ENCODE results near the gene VTA1. TPM values are rescaled to one million over a fixed set of nuclear protein-coding genes. Genes with fewer than 3 reads are reported as not detected.

Gene VTA1
- total and polyA plus RNA-seq, 2 donors (not counting 1 experiment from before 2014, with no cell fraction given): 19.8 to 27.9 TPM

- no peak overlapping the region for H3K9ac ChIP-seq (ENCODE audit: low read length)
- no peaks in the 10 kb centered on the region for H3K36me3 ChIP-seq (replicated peaks in 1 of 2; ENCODE audit: control extremely low read depth in 1 of 2, control insufficient read depth in 1 of 2, extremely low read depth in 1 of 2, insufficient read depth in 2 of 2, low read length in 1 of 2)
- H3K4me1 Mint-ChIP-seq: no peaks in the 10 kb centered on the region
- intact Hi-C loops (cut with micrococcal nuclease): no loop called here
- H3K27ac Mint-ChIP-seq: no peak overlapping the region
- H3K27me3 ChIP-seq (replicated peaks in 1 of 4; ENCODE audit: control extremely low read depth in 1 of 4, control insufficient read depth in 3 of 4, insufficient read depth in 4 of 4, low read length in 3 of 4): no peaks in the 10 kb centered on the region
- no peaks in the 10 kb centered on the region for H3K9me3 Mint-ChIP-seq (ENCODE audit: insufficient read depth)
- no peak overlapping the region for H3K4me2 ChIP-seq (replicated peaks; ENCODE audit: low read depth, low read length, poor library complexity, severe bottlenecking)
- DNase-seq: no peak
- WGBS (ENCODE audit: insufficient coverage): 100% methylated on average over 2 of the region's 4 CpGs
- H4K20me1 ChIP-seq (ENCODE audit: control insufficient read depth, insufficient read depth, low read length, poor library complexity, severe bottlenecking): no peaks in the 10 kb centered on the region
- H3K9me3 ChIP-seq (ENCODE audit: control extremely low read depth in 1 of 3, control insufficient read depth in 2 of 3, insufficient read depth in 1 of 3, low read length in 2 of 3): no peaks in the 10 kb centered on the region
- no peak overlapping the region for H3K27ac ChIP-seq (ENCODE audit: low read length in 2 of 2)
- POLR2A ChIA-PET: no interaction called here
- TF ChIP-seq CTCF (IDR thresholded peaks at IDR 0.05) (no peak), EZH2 (IDR thresholded peaks at IDR 0.05; ENCODE audit: borderline replicate concordance, insufficient read depth, low read depth, low read length, poor library complexity, severe bottlenecking) (no peak)
- H3K4me1 ChIP-seq (ENCODE audit: control insufficient read depth in 2 of 2, insufficient read depth in 2 of 2, low read length in 2 of 2): no peaks in the 10 kb centered on the region
- H3K4me3 Mint-ChIP-seq: no peak overlapping the region
- ATAC-seq (ENCODE audit: low read depth): no peak
- CTCF ChIA-PET: no interaction called here
- no peak overlapping the region for H3K4me3 ChIP-seq (ENCODE audit: control extremely low read depth in 1 of 5, extremely low read depth in 1 of 5, insufficient read depth in 1 of 5, low read depth in 2 of 5, low read length in 4 of 5)
- peaks cover 8% of the 10 kb centered on the region for H3K27me3 Mint-ChIP-seq
- H2AFZ ChIP-seq (ENCODE audit: insufficient read depth, low read depth, low read length, poor library complexity, severe bottlenecking): no peak overlapping the region
- no peaks in the 10 kb centered on the region for H3K79me2 ChIP-seq (ENCODE audit: control insufficient read depth, insufficient read depth, low read length)
These were observed 119.0 kb downstream of the VTA1 start for GRCh38 chr6:142266060-142266459.

- intact Hi-C loops (cut with micrococcal nuclease): no loop called here
- H3K4me2 ChIP-seq (replicated peaks; ENCODE audit: low read depth, low read length, poor library complexity, severe bottlenecking): no peak overlapping the region
- no peaks in the 10 kb centered on the region for H3K9me3 Mint-ChIP-seq (ENCODE audit: insufficient read depth)
- no peaks in the 10 kb centered on the region for H3K79me2 ChIP-seq (ENCODE audit: control insufficient read depth, insufficient read depth, low read length)
- no peak overlapping the region for H2AFZ ChIP-seq (ENCODE audit: insufficient read depth, low read depth, low read length, poor library complexity, severe bottlenecking)
- H3K4me1 ChIP-seq (ENCODE audit: control insufficient read depth in 2 of 2, insufficient read depth in 2 of 2, low read length in 2 of 2): no peaks in the 10 kb centered on the region
- ATAC-seq (ENCODE audit: low read depth) (no peak), DNase-seq (no peak)
- H3K27me3 ChIP-seq (replicated peaks in 1 of 4; ENCODE audit: control extremely low read depth in 1 of 4, control insufficient read depth in 3 of 4, insufficient read depth in 4 of 4, low read length in 3 of 4): no peaks in the 10 kb centered on the region
- no peaks in the 10 kb centered on the region for H3K4me1 Mint-ChIP-seq
- no peaks in the 10 kb centered on the region for H3K36me3 ChIP-seq (replicated peaks in 1 of 2; ENCODE audit: control extremely low read depth in 1 of 2, control insufficient read depth in 1 of 2, extremely low read depth in 1 of 2, insufficient read depth in 2 of 2, low read length in 1 of 2)
- H3K27me3 Mint-ChIP-seq: peaks cover 7% of the 10 kb centered on the region
- H3K4me3 Mint-ChIP-seq: no peak overlapping the region
- H3K27ac ChIP-seq (ENCODE audit: low read length in 2 of 2): no peak overlapping the region
- H3K9ac ChIP-seq (ENCODE audit: low read length): no peak overlapping the region
- ChIA-PET POLR2A (no interaction called here), CTCF (no interaction called here)
- H3K27ac Mint-ChIP-seq: no peak overlapping the region
- no CpG with 5 or more reads among the region's 1 CpG for WGBS (ENCODE audit: insufficient coverage)
- H3K9me3 ChIP-seq (ENCODE audit: control extremely low read depth in 1 of 3, control insufficient read depth in 2 of 3, insufficient read depth in 1 of 3, low read length in 2 of 3): no peaks in the 10 kb centered on the region
- TF ChIP-seq CTCF (IDR thresholded peaks at IDR 0.05): no peak
- TF ChIP-seq EZH2 (IDR thresholded peaks at IDR 0.05; ENCODE audit: borderline replicate concordance, insufficient read depth, low read depth, low read length, poor library complexity, severe bottlenecking): no peak
- H3K4me3 ChIP-seq (ENCODE audit: control extremely low read depth in 1 of 5, extremely low read depth in 1 of 5, insufficient read depth in 1 of 5, low read depth in 2 of 5, low read length in 4 of 5): no peak overlapping the region
- H4K20me1 ChIP-seq (ENCODE audit: control insufficient read depth, insufficient read depth, low read length, poor library complexity, severe bottlenecking): no peaks in the 10 kb centered on the region
These were observed 124.4 kb downstream of the VTA1 start for GRCh38 chr6:142271476-142271875.

Other genes starting within 250 kb of the VTA1 start
- not detected in 2 replicates for gene GJE1, start 14.3 kb upstream of the VTA1 start, total RNA-seq
- not detected in 2 replicates for gene GJE1, start 14.3 kb upstream of the VTA1 start, polyA plus RNA-seq
- gene NMBR, start 141 bp upstream of the VTA1 start, total RNA-seq: not detected in 2 replicates
- gene NMBR, start 141 bp upstream of the VTA1 start, polyA plus RNA-seq: 0.09 TPM in 1 of 2 replicates, not detected in the other
- not detected in 2 replicates for gene ADGRG6, start 154.7 kb downstream of the VTA1 start, total RNA-seq
- 0.03 TPM in 1 of 2 replicates, not detected in the other for gene ADGRG6, start 154.7 kb downstream of the VTA1 start, polyA plus RNA-seq